GM11168 (cell line): ENCODE measurements around the gene CNTN5.

Source experiments
- in situ Hi-C: fragments of 300-500 bp; cut with MboI; formaldehyde crosslinking; loops from one replicate; pipeline ENCODE4 v1.12.0; 2022; ENCODE audit warnings: low sequenced_read_pairs; ENCODE audit not compliant: unreplicated experiment

CNTN5 gene

DNA sequence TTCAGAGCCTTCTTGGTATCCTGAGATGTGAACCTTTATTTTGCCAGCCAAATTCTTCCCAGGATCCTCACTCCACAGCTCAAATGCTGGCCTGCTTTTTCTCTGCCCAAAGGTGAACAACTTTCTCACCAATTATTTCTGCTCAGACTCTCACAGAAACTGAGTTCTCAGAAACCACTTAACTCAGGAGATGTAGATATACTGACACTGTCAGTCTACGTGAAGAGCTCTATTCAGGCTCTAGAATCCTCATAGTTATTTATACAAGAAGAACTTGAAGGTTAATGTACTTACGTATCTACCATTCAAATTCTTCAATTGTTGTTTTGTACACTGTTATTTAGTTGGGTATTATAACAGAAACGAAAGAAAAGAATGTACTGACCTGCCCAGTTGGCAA, 666.1 kb downstream of the CNTN5 start:
- in situ Hi-C loops, result no loop called here

DNA sequence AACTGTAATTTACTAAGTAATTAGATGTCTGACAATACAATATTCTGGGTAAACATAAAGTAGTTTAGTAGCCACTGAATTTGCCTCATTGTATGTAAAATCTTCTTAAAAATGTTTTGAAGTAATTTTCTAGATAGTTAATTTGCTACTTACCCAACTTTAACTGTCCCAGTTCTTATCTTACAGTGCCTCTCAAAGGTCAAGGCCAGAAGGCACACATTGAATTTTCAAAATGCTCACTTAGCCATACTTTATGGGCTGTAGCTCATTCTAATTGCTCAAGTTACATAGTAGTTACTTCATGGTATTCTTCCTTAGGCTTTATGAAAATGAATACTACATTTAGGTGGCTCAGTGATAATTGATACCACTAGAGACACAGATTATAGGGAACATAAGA, 666.6 kb downstream of the CNTN5 start:
- in situ Hi-C loops, result no loop called here

DNA sequence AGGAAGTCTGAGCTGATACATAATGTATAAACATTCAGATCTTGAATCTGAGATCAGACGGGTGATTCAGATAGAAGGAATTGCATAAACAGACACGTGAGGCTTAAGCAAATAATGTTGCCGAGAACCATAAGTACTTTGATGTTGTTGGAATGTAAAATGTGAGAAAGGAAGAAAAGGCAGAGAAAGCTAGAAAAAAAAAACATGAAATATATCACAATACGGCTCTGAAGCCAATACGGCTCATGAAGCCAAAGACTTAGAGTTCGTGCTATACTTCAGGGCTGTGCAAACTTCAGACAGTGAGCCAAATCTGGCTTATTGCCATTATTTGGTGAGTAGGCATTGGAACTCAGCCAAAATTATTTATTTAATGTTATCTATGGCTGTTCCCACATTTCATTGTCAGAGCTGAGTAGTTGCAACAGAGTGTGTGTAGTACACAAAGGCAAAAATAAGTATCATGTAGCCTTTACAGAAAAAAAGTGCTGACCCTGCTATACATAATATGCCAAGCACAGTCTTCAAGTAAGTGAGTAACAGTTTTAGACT, 673.3 kb downstream of the CNTN5 start:
- in situ Hi-C loops, result no loop called here

DNA sequence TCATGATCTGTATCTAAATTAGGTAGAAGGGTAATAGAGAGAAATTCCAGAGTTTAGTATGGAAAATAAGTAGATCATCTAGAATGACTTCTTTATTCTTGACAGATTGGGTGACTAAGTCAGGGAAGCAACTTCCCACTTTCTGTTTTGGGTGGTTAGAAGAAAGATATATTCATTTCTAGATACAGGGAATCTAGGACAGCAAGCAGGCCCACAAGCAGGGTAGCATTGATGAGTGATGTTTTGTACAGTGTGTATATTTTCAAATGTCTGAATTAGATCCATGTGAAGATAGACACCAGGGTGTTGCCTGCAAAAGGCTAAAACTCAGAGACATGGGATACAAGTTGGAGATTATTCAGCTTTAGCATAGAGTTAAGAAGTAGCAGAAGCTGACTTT, 674.4 kb downstream of the CNTN5 start:
- in situ Hi-C loops, result no loop called here

- in situ Hi-C loops, result no loop called here
Measured at GRCh38 chr11:99706848-99707247, 686.1 kb downstream of the CNTN5 start.

DNA sequence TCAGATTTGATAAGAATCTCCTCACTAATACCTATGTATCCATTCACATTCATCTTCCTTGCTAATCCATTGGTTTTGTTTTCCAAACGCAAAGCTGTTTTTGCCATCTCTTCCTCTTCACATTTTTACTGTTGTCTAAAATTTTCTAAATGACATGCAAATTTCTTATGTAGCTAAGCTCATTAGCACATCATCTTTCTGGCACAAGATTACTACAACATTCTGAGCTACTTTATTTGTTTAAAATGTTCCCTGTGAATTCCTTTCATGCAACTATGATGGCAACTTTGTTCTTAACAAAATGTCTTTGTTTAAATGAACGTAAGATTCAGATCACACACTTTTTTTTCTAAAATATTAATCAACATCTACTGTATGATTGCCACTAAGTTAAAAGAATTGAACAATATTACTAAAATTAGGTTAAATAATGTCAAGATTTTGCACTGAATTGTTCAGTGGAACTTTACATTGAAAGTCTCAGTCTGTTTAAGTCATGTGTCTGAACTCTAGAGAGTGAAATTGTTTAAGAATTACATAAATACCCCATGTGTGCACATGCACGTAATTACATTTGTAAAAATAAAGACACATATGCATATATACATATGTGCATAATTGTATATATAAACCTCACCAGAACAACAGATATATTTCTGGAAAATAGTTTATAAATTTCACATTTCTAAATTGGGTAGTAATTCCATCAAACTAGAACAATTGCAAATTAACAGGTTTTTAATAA, 688.4 kb downstream of the CNTN5 start:
- in situ Hi-C loops, result no loop called here

DNA sequence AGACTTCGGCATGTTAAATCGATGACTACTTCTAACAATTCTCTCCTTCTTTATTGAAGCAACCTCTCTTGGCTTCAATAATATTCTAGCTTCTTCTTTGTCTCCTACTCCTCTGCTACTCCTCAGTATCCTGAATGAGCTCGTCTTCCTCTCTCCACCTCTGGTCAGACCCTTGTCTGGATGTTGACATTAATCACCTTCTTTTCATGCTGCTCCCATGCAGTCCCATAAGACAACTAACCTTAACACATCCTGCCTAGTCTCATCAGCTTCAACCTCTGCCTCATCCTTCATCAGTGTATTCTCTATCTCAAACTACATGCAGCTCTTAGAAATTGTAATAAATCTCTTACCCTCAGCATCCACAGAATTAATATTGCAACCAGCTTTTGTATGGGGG, 695.6 kb downstream of the CNTN5 start:
- in situ Hi-C loops, result no loop called here

- in situ Hi-C loops, result no loop called here
Measured at GRCh38 chr11:99718291-99718690, 697.5 kb downstream of the CNTN5 start.

- in situ Hi-C loops, result no loop called here
Measured at GRCh38 chr11:99739464-99740089, 718.8 kb downstream of the CNTN5 start.

DNA sequence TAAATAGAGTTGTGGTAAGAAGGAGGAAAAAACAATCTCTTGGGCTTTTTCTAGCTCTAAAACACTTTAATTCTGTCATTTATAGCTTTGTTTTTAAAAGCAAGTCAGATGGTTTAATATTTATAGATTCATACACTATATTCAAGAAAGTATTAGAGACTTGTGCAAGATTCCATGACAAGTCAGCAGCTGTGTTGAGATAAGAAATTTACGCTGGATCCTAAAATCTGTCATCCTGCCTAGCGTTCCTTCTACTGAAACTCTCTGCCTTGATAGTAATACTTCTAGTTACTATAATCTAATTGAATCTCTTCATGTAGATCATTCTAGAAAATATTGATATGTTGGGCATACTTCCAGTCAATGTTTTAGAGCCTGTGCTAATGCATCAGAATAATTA, 721.8 kb downstream of the CNTN5 start:
- in situ Hi-C loops, result no loop called here

DNA sequence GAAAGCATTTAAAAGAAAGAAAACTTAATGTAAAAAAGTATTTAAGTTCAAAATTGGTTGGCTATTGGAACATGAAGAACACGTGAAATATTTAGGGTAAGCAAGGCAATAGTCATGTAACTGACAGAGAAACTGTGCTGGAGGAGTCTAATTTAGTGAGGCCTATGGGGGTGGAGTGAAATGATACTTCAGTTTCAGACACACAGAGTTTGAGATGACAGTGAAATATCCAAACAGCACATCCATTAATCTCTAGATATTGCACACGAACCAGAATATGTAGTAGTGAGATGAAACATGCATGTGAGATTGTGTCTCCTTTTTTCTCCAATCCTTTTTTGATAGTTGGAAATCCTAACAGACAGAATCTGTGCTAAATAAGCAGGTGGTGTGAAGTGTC, 739.0 kb downstream of the CNTN5 start:
- in situ Hi-C loops, result no loop called here

GRCh38 chr11:99766811-99767210, 746.1 kb downstream of the CNTN5 start:
- in situ Hi-C loops, result no loop called here

DNA sequence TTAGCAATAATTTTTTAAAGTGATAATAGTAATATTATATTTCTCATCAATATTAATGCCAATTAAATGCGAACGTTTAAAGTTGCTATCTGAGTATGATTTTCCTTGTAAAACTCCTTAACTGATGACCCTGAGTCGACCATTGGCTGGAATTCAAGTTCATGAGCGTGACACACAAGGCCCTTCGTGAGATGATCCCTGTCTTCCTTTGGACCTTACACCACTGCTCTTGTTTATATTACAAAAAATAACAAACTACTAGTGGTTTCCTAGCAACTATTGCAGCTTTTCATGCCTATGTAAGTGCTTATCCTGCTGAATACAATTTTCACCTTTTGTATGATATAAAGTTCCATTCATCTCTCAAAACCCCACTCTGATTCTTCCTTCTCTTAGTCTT, 752.9 kb downstream of the CNTN5 start:
- in situ Hi-C loops, result no loop called here

GRCh38 chr11:99781074-99781473, 760.3 kb downstream of the CNTN5 start:
- in situ Hi-C loops, result no loop called here

GRCh38 chr11:99791354-99791753, 770.6 kb downstream of the CNTN5 start:
- in situ Hi-C loops, result no loop called here

GRCh38 chr11:99795999-99796398, 775.2 kb downstream of the CNTN5 start:
- in situ Hi-C loops, result no loop called here

GRCh38 chr11:99803501-99803900, 782.8 kb downstream of the CNTN5 start:
- in situ Hi-C loops, result no loop called here

- in situ Hi-C loops, result no loop called here
Measured at GRCh38 chr11:99812516-99812915, 791.8 kb downstream of the CNTN5 start.

- in situ Hi-C loops, result no loop called here
Measured at GRCh38 chr11:99814021-99814420, 793.3 kb downstream of the CNTN5 start.

DNA sequence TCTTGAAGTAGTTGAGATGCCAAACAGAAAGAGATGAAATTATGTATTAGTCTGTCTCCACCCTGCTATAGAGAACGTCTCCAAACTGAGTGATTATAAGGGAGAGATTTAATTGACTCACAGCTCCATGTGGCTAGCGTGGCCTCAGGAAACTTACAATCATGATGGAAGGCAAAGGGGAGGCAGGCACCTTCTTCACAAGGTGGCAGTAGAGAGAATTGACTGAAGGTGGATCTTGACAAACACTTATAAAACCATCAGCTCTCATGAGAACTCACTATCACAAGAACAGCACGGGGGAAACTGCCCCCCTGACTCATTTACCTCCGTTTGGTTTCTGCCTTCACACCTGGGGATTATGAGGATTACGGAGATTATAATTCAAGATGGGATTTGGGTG, 794.0 kb downstream of the CNTN5 start:
- in situ Hi-C loops, result no loop called here

DNA sequence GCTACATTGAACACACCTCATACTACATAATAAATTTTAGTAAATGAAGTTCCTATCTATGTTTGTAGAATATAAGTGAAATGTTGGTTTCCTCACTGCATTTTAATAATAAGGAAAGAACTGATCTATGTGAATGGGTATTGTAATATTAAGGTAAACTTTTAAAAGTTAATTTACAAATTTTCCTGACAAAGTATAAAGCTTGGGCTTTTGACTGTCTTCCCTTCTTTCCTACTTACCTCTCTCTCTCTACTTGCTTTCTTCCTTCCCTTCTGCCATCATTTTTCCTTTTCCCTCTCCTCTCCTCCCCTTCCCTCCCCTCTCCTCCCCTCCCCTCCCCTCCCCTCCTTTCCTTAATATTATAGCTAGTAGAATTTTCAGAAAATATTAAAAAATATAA, 798.2 kb downstream of the CNTN5 start:
- in situ Hi-C loops, result no loop called here
